Peyer's patch (tissue), 4 donors: ENCODE data around the gene EPHB4.

ENCODE experiments used
- POLR2A ChIP-seq, 2 donors: fragments of 450-650 bp; IDR thresholded peaks; one replicate each; pipeline ENCODE4 v1.5.1; 2017; ENCODE audit warnings: antibody characterized with exemption in 2 of 2, mild to moderate bottlenecking in 2 of 2, moderate library complexity in 2 of 2
- TF ChIP-seq, protein P1 (sequence below), 6 experiments: fragments of 450-650 bp in 4 of 6; fragments of 200-600 bp in 2 of 6; sonication (generic) in 1 of 6; IDR thresholded peaks; one replicate each; pipeline ENCODE4 v1.5.1; 2017 to 2019; ENCODE audit warnings: antibody characterized with exemption in 6 of 6, mild to moderate bottlenecking in 3 of 6, moderate library complexity in 1 of 6

GRCh38 chr7:100818825-100819224, 8.5 kb downstream of the EPHB4 start:
- TF ChIP-seq, protein P1, sequence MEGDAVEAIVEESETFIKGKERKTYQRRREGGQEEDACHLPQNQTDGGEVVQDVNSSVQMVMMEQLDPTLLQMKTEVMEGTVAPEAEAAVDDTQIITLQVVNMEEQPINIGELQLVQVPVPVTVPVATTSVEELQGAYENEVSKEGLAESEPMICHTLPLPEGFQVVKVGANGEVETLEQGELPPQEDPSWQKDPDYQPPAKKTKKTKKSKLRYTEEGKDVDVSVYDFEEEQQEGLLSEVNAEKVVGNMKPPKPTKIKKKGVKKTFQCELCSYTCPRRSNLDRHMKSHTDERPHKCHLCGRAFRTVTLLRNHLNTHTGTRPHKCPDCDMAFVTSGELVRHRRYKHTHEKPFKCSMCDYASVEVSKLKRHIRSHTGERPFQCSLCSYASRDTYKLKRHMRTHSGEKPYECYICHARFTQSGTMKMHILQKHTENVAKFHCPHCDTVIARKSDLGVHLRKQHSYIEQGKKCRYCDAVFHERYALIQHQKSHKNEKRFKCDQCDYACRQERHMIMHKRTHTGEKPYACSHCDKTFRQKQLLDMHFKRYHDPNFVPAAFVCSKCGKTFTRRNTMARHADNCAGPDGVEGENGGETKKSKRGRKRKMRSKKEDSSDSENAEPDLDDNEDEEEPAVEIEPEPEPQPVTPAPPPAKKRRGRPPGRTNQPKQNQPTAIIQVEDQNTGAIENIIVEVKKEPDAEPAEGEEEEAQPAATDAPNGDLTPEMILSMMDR (IDR thresholded peaks at IDR 0.05) = no peak
- no peak for TF ChIP-seq POLR2A (IDR thresholded peaks at IDR 0.05)
